ENCODE measurements around the gene TEX101. TPM values are rescaled to one million over a fixed set of nuclear protein-coding genes. Genes with fewer than 3 reads are reported as not detected.
"Not testable (repeated sequence)": the region's sequence is repeated elsewhere in the genome, so short reads cannot be mapped to it uniquely, and the experiment has no call there.

Gene TEX101, protein sequence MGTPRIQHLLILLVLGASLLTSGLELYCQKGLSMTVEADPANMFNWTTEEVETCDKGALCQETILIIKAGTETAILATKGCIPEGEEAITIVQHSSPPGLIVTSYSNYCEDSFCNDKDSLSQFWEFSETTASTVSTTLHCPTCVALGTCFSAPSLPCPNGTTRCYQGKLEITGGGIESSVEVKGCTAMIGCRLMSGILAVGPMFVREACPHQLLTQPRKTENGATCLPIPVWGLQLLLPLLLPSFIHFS
- total RNA-seq, result not detected

DNA sequence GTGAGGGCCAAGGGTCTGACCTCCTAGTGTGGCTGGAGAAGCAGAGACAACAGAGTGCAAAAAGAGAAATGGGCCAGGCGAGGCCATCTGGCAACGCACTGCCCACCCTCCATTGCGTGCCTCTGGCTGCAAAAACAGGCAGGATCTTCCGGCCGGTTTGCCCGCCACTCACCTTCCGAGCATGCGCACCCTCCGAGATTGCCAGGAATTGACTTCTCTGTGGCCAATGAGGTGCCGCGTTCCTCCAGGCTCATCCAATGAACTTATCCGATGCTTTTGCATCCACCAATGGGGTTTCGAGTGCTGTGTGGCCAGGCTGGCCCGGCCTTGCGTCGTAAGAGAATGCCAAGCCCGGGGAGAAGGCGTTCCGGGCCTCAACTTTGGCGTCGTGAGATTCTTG, at the start of gene TEX101:
TSS of gene TEX101 (plus strand) at position 337 of the 400 bp plus-strand sequence. CDS start 1,030 bp downstream, outside the sequence.
- no peaks in the 10 kb centered on the region for H3K36me3 ChIP-seq
- no peaks in the 10 kb centered on the region for H3K9me3 ChIP-seq
- TF ChIP-seq, protein P1, sequence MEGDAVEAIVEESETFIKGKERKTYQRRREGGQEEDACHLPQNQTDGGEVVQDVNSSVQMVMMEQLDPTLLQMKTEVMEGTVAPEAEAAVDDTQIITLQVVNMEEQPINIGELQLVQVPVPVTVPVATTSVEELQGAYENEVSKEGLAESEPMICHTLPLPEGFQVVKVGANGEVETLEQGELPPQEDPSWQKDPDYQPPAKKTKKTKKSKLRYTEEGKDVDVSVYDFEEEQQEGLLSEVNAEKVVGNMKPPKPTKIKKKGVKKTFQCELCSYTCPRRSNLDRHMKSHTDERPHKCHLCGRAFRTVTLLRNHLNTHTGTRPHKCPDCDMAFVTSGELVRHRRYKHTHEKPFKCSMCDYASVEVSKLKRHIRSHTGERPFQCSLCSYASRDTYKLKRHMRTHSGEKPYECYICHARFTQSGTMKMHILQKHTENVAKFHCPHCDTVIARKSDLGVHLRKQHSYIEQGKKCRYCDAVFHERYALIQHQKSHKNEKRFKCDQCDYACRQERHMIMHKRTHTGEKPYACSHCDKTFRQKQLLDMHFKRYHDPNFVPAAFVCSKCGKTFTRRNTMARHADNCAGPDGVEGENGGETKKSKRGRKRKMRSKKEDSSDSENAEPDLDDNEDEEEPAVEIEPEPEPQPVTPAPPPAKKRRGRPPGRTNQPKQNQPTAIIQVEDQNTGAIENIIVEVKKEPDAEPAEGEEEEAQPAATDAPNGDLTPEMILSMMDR (IDR thresholded peaks at IDR 0.05), result no peak
- no peak for TF ChIP-seq POLR2A (IDR thresholded peaks at IDR 0.05)
- no peak for TF ChIP-seq EP300 (IDR thresholded peaks at IDR 0.05)
- no peak for TF ChIP-seq POLR2AphosphoS5 (IDR thresholded peaks at IDR 0.05)
- 94% methylated on average over 21 of the region's 21 CpGs for WGBS
- H3K27ac ChIP-seq, result no peak within 1 kb of the TSS
- DNase-seq (ENCODE audit: low spot score in 2 of 2), result no peak
- no peaks in the 10 kb centered on the region for H3K4me1 ChIP-seq
- H3K4me3 ChIP-seq, result no peak within 1 kb of the TSS
- no peaks in the 10 kb centered on the region for H3K27me3 ChIP-seq

DNA sequence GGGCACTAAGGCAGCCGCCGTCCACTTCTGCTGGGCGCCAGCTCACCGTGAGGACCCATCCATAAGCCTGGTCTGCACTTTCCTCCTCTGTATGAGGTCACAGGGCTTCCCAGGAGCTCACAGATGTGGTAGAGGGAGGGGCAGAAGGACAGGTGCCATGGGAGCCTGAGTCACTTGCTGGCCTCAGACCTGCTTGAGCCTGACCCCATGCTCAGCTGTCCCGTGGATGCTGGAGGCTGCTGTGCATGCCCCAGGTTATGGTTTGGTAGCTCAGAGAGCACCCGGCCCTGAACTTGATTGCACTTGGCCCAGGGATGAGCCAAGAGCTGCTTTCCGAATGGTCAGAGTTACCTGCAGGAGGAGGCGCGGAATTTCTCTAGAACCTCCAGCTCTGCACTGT, 49.0 kb upstream of the TEX101 start:
- H3K27ac ChIP-seq; H3K4me3 ChIP-seq; DNase-seq (ENCODE audit: low spot score in 2 of 2); H3K36me3 ChIP-seq; H3K9me3 ChIP-seq; H3K4me1 ChIP-seq: not testable (repeated sequence)
- 88% methylated on average over 4 of the region's 9 CpGs for WGBS
- H3K27me3 ChIP-seq, result peaks cover 14% of the 10 kb centered on the region

DNA sequence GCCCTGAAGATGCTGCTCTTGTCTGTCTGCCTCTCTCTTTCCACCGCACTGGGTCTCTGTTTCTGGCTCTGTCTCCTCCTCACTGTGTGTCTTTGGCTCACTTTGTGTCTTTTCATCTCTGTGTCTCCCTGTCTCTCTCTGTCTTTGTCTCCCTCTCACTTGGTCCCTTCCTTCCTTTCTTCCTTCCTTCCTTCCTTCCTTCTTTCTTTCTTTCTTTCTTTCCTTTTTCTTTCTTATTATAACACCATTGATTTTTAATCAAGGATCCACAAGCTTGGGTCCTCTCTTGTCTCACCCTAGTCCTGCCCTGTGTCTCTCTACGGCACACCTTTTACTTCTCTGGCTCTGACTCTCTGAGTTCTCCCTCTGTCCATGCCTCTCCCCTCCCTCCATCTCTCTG, 46.9 kb upstream of the TEX101 start:
- no peak for DNase-seq (ENCODE audit: low spot score in 2 of 2)
- Histone ChIP-seq H3K9me3 (no peaks in the 10 kb centered on the region), H3K36me3 (no peaks in the 10 kb centered on the region), H3K4me3 (no peak overlapping the region), H3K4me1 (no peaks in the 10 kb centered on the region), H3K27ac (no peak overlapping the region), H3K27me3 (peaks cover 7% of the 10 kb centered on the region)
- TF ChIP-seq, protein P1 (IDR thresholded peaks at IDR 0.05), result no peak
- TF ChIP-seq POLR2AphosphoS5 (IDR thresholded peaks at IDR 0.05) (no peak), POLR2A (IDR thresholded peaks at IDR 0.05) (no peak), EP300 (IDR thresholded peaks at IDR 0.05) (no peak)
- 80% methylated on average over 2 of the region's 2 CpGs for WGBS

DNA sequence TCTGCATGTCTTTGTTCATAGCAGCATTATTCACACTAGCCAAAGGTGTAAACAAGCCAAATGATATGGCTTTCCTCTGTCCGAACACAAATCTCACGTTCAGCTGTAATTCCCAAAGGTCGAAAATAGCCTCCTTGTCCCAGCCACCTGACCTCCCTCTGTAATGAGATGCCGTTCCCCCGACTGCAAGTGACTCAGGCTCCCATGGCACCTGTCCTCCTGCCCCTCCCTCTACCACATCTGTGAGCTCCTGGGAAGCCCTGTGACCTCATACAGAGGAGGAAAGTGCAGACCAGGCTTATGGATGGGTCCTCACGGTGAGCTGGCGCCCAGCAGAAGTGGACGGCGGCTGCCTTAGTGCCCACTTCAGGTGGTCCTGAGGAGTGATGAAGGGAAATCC, 45.8 kb upstream of the TEX101 start:
- not testable (repeated sequence) for H3K4me1 ChIP-seq; H3K36me3 ChIP-seq; H3K9me3 ChIP-seq; H3K4me3 ChIP-seq; H3K27me3 ChIP-seq; DNase-seq (ENCODE audit: low spot score in 2 of 2); H3K27ac ChIP-seq
- WGBS, result 57% methylated on average over 5 of the region's 9 CpGs

DNA sequence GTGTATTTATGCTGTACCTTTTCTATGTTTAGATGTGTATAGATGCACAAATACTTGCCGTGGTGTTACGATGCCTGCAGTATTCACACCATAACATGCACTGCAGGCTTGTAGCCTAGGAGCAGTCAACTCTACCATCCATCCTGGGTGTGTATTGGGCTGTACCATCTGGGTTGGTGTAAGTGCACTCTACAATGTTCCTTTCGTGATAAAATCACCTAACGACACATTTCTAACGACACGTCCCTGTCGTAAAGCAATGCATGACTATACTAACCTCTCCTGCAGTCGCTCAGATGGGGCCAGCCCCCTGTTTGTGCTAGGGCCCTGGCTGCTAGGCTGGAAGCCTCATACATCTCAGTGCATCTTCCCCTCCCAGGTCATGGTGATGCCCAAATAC, 42.8 kb upstream of the TEX101 start:
- Histone ChIP-seq H3K27ac (no peak overlapping the region), H3K9me3 (no peaks in the 10 kb centered on the region), H3K4me1 (no peaks in the 10 kb centered on the region), H3K27me3 (no peaks in the 10 kb centered on the region), H3K4me3 (no peak overlapping the region), H3K36me3 (no peaks in the 10 kb centered on the region)
- WGBS, result 73% methylated on average over 8 of the region's 8 CpGs
- TF ChIP-seq POLR2A (IDR thresholded peaks at IDR 0.05) (no peak), POLR2AphosphoS5 (IDR thresholded peaks at IDR 0.05) (no peak), EP300 (IDR thresholded peaks at IDR 0.05) (no peak)
- TF ChIP-seq, protein P1 (IDR thresholded peaks at IDR 0.05), result no peak
- DNase-seq (ENCODE audit: low spot score in 2 of 2), result no peak

DNA sequence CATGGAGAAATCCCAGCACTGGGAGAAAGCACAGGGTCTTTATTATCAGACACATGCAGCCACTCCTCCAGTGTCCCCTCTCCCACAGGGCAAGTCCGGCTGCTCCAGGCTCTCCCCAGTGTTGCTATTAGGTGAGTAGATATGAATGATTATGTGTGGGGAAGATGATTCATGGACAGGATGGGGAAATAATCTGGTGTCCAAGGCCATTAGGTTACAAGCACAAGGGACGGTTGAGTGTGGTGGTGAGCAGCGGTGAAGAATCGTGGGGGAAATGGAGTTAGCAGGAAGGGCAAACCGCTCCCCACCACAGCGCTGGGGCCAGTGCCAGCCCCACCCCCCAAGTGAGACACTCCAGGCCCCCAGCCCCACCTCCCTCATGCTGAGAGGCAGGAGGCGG, 42.2 kb upstream of the TEX101 start:
- no peak overlapping the region for H3K4me3 ChIP-seq

DNA sequence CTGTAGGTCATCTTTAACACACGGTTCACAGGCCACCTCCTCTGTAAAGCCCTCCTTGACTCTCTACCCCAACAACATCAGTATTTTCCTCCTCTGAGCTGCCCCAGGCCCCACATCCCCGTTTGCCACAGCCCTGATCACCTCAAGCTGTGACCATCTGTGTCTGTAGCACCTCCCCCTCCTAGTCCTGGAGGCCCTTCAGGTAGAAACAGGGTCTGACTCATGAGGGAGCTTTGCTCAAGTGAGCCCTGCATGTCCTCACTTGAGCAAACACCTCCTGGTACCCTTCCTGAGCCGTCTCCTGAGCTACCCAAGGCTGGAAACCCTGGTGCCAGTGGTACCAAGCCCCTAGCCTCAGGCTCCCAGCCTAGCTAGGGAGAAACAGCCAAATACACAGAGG, 37.1 kb upstream of the TEX101 start:
- H3K27me3 ChIP-seq; DNase-seq (ENCODE audit: low spot score in 2 of 2); H3K27ac ChIP-seq; H3K4me3 ChIP-seq; H3K9me3 ChIP-seq; H3K4me1 ChIP-seq; H3K36me3 ChIP-seq: not testable (repeated sequence)
- WGBS, result no CpG with 5 or more reads among the region's 3 CpGs

More for the DNA sequence above, 42.2 kb upstream of the TEX101 start:
- Histone ChIP-seq H3K27me3 (no peaks in the 10 kb centered on the region), H3K36me3 (no peaks in the 10 kb centered on the region), H3K9me3 (no peaks in the 10 kb centered on the region), H3K27ac (no peak overlapping the region), H3K4me1 (no peaks in the 10 kb centered on the region)
- no peak for TF ChIP-seq POLR2A (IDR thresholded peaks at IDR 0.05)
- TF ChIP-seq EP300 (IDR thresholded peaks at IDR 0.05), result no peak
- TF ChIP-seq, protein P1 (IDR thresholded peaks at IDR 0.05), result no peak
- TF ChIP-seq POLR2AphosphoS5 (IDR thresholded peaks at IDR 0.05), result no peak
- WGBS, result 63% methylated on average over 5 of the region's 7 CpGs
- no peak for DNase-seq (ENCODE audit: low spot score in 2 of 2)
